Measurements from ENCODE around the gene ZSCAN22. TPM values are rescaled to one million over a fixed set of nuclear protein-coding genes. Genes with fewer than 3 reads are reported as not detected.
A peak's percentile ranks its signal among the peaks of the same experiment; 100 is the strongest.

The ZSCAN22 gene
- total RNA-seq, 6 donors from 2014 or later: 1.8 to 6.3 (median 3.7) TPM

- TF ChIP-seq POLR2AphosphoS5 (IDR thresholded peaks at IDR 0.05): no peak
- TF ChIP-seq, protein P1, sequence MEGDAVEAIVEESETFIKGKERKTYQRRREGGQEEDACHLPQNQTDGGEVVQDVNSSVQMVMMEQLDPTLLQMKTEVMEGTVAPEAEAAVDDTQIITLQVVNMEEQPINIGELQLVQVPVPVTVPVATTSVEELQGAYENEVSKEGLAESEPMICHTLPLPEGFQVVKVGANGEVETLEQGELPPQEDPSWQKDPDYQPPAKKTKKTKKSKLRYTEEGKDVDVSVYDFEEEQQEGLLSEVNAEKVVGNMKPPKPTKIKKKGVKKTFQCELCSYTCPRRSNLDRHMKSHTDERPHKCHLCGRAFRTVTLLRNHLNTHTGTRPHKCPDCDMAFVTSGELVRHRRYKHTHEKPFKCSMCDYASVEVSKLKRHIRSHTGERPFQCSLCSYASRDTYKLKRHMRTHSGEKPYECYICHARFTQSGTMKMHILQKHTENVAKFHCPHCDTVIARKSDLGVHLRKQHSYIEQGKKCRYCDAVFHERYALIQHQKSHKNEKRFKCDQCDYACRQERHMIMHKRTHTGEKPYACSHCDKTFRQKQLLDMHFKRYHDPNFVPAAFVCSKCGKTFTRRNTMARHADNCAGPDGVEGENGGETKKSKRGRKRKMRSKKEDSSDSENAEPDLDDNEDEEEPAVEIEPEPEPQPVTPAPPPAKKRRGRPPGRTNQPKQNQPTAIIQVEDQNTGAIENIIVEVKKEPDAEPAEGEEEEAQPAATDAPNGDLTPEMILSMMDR (IDR thresholded peaks at IDR 0.05): peak in 1 of 6 experiments; percentile 1
- peak in 1 of 4 donors; percentile 71 for TF ChIP-seq POLR2A (IDR thresholded peaks at IDR 0.05)
- peaks cover 6 to 38% (median 17%) of the 10 kb centered on the region in 4 donors for H3K9me3 ChIP-seq
- WGBS, 2 donors: 7 to 12% methylated on average over 15 to 30 of the region's 60 CpGs
- peak overlapping the region; percentile 77 to 94 (median 88) for H3K27ac ChIP-seq
- H3K27me3 ChIP-seq: no peaks in the 10 kb centered on the region
- peaks cover 0 to 6% (median 2%) of the 10 kb centered on the region in 4 donors for H3K36me3 ChIP-seq
- peak; percentile 80 to 82 for ATAC-seq (ENCODE audit: low FRiP score in 2 of 2)
- H3K4me3 ChIP-seq: peak overlapping the region; percentile 49 to 96 (median 80)
- DNase-seq: peak; percentile 54 to 91
- peaks cover 0 to 25% (median 14%) of the 10 kb centered on the region in 4 donors for H3K4me1 ChIP-seq
Observed at GRCh38 chr19:58279042-58279924, 47.5 kb upstream of the ZSCAN22 start.

GRCh38 chr19:58279925-58280316, 46.9 kb upstream of the ZSCAN22 start:
- TF ChIP-seq POLR2A (IDR thresholded peaks at IDR 0.05): no peak
- TF ChIP-seq, protein P1 (IDR thresholded peaks at IDR 0.05): no peak
- no peak for TF ChIP-seq EP300 (IDR thresholded peaks at IDR 0.05)
- ATAC-seq (ENCODE audit: low FRiP score in 2 of 2) (no peak), DNase-seq (no peak)
- Histone ChIP-seq H3K36me3 (peaks cover 0 to 7% (median 4%) of the 10 kb centered on the region in 4 donors), H3K27me3 (no peaks in the 10 kb centered on the region), H3K4me3 (peak overlapping the region in 3 of 4 donors; percentile 76 to 96 (median 83)), H3K4me1 (peaks cover 0 to 25% (median 14%) of the 10 kb centered on the region in 4 donors), H3K27ac (peak overlapping the region in 1 of 4 donors; percentile 92), H3K9me3 (peaks cover 4 to 38% (median 15%) of the 10 kb centered on the region in 4 donors)
- WGBS, 2 donors: 75 to 79% methylated on average over 4 of the region's 4 CpGs

- Histone ChIP-seq H3K9me3 (peaks cover 0 to 21% (median 10%) of the 10 kb centered on the region in 4 donors), H3K27ac (no peak overlapping the region), H3K27me3 (no peaks in the 10 kb centered on the region), H3K4me3 (no peak overlapping the region), H3K36me3 (peaks cover 20 to 48% (median 41%) of the 10 kb centered on the region in 4 donors), H3K4me1 (peaks cover 0 to 17% (median 7%) of the 10 kb centered on the region in 4 donors)
- TF ChIP-seq, protein P1 (IDR thresholded peaks at IDR 0.05): no peak
- TF ChIP-seq EP300 (IDR thresholded peaks at IDR 0.05): no peak
- TF ChIP-seq POLR2A (IDR thresholded peaks at IDR 0.05): no peak
- TF ChIP-seq POLR2AphosphoS5 (IDR thresholded peaks at IDR 0.05): no peak
- WGBS, 2 donors: 91 to 95% methylated on average over 7 of the region's 7 CpGs
- DNase-seq: no peak
- no peak for ATAC-seq (ENCODE audit: low FRiP score in 2 of 2)
Observed at GRCh38 chr19:58284199-58284598, 42.6 kb upstream of the ZSCAN22 start.

DNA sequence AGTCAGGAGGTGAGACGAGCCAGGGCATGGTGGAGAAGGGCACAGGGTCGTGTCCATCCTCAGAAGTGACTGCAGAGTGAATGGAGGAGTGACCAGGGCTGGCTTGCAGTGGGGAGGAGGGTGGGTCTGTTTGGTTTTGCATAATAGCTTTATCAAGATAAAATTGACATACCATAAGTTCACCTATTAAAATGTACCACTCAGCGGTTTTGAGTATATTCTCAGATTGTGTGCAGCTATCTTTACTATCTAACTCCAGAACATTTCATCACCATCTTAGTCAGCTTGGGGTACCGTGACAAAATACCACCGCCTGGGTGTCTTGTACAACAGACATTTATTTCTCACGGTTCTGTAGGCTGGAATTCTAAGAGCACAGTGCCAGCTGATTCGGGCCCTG, 34.9 kb upstream of the ZSCAN22 start:
- no peak overlapping the region for H3K27ac ChIP-seq
- DNase-seq (no peak), ATAC-seq (ENCODE audit: low FRiP score in 2 of 2) (no peak)
- WGBS, 2 donors: 96 to 99% methylated on average over 7 of the region's 7 CpGs
- peaks cover 23 to 92% (median 70%) of the 10 kb centered on the region in 4 donors for H3K36me3 ChIP-seq
- peaks cover 14 to 65% (median 56%) of the 10 kb centered on the region in 4 donors for H3K9me3 ChIP-seq
- TF ChIP-seq POLR2A (IDR thresholded peaks at IDR 0.05): no peak
- TF ChIP-seq, protein P1 (IDR thresholded peaks at IDR 0.05): no peak
- no peak for TF ChIP-seq EP300 (IDR thresholded peaks at IDR 0.05)
- no peak for TF ChIP-seq POLR2AphosphoS5 (IDR thresholded peaks at IDR 0.05)
- no peaks in the 10 kb centered on the region for H3K27me3 ChIP-seq
- no peaks in the 10 kb centered on the region for H3K4me1 ChIP-seq
- no peak overlapping the region for H3K4me3 ChIP-seq
